HG02763 (cell line): ENCODE data around the gene PLB1.
"Not testable (repeated sequence)": the region's sequence is repeated elsewhere in the genome, so short reads cannot be mapped to it uniquely, and the experiment has no call there.

Experiments
- ATAC-seq: cut with Tn5 transposase; IDR thresholded peaks from one replicate; pipeline ENCODE4 v1.9.1; 2021; ENCODE audit warnings: mild to moderate bottlenecking, moderate library complexity; ENCODE audit not compliant: unreplicated experiment

The PLB1 gene

GRCh38 chr2:28530782-28531181 lies 34.9 kb downstream of the PLB1 start:
- no peak for ATAC-seq

GRCh38 chr2:28532399-28532798 lies 36.5 kb downstream of the PLB1 start:
- ATAC-seq, result no peak

DNA sequence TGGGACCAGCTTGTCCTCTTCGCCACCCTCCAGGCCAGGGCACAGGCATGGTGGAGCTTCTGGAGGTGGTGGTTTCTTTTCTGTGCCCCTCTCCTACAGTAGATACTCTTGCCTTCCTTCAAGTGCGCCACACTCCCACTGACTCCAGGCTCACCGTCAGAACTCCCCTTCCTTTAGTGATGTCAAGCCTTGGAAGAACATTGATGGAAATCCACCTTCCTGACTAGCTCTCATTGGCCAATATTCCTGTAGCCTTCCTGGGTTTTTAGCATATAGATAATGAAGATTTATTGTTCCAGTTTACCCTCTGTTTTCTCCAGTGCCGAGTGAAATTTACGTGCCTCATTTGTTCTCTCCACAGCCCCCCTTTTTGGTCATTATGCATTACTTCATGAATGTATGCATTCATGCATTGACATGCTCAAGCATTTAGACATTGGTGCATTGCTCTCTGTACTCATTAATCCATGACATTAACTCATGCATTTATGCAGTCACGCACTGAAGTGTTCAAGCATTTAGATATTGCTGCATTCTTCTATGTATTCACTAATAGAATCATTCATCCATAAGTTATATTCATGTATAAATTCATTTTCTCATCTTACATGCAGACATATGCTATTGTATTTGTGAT lies 37.3 kb downstream of the PLB1 start:
- ATAC-seq, result no peak

DNA sequence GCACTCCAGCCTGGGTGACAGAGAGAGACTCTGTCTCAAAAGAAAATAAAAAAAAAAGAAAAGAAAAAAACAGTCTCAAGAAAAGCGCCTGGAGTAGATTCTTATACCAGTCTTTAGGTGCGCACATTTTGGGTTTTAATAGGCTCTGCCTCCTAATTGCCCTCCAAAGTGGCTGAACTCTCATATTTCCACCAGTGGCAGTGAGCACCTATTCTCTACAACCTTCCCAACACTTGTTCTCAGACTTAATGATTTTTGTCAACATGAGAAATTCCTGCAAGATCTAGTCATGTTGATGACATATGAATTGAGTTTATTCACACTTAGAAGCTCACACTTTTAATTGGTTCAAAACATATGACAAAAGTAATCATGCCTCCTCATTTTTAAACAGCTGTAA lies 39.0 kb downstream of the PLB1 start:
- no peak for ATAC-seq

DNA sequence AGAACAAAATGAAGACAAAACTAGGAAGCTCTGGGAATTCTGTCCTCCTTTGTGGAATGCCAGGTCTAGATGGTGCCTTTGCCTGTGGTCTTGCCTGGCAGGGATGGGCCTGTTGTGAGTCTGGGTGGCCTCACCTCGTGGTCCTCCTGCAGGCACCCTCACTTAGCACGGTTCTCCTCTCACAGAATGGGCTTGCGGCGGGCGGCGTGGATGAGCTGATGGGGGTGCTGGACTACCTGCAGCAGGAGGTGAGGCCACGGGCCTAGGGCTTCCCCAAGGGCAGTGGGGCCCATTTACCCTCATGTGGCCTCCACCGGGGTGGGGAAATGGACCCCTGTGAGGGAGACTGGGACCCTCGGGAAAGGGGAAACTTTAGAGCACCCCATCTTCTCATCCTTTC lies 42.3 kb downstream of the PLB1 start:
- no peak for ATAC-seq

- no peak for ATAC-seq
These were observed 42.8 kb downstream of the PLB1 start for GRCh38 chr2:28538652-28539051.

- ATAC-seq, result no peak
These were observed 43.3 kb downstream of the PLB1 start for GRCh38 chr2:28539118-28539541.

DNA sequence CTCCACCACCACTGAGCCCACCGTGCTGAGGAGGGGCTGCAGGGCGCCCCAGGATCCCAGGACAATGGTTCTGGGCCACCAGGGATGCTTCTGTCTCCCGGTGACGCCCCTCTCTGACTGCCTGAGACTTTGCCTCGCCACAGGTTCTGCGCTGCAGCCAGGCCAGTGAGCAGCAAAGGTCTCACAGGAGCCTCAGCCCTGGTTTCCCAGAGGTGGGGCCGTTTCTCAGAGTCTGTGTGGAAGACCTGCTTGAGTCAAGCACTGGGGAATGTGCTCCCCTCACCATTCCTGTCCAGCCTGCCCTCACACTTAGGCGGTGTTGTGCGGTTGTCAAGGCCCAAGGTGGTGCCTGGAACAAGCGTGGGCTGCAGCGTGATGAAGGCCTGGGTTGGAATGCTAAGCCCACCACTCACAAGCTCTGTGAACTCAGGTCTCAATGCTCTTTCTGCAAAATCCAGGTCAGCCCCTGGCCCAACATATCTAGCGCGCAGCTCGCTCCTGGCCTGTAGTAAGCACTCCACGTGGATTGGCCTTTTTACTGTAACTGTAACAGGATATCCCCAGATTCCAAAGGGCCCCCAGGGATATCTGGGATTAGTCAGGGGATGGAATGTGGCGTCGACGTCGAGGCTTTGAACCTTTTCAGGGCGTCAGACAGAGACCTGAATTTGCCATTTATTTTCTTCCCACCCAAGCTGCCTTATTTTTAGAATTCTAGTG lies 47.6 kb downstream of the PLB1 start:
- no peak for ATAC-seq

DNA sequence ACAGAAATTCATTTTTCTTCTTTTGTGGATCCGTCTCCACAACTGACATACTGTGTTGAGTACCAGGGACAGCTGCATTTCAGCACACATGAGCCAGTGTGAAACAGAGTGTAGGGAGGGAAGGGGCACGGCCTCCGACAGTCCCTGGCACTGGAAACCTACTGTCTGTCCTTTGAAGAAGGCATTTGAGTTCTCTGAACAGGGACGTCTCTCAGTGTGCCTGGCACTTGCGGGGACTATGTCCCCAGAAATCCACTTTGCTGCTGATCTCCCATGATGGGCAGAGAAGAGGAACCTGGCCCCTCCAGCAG lies 48.1 kb downstream of the PLB1 start:
- no peak for ATAC-seq

- no peak for ATAC-seq
These were observed 48.6 kb downstream of the PLB1 start for GRCh38 chr2:28544405-28544921.

DNA sequence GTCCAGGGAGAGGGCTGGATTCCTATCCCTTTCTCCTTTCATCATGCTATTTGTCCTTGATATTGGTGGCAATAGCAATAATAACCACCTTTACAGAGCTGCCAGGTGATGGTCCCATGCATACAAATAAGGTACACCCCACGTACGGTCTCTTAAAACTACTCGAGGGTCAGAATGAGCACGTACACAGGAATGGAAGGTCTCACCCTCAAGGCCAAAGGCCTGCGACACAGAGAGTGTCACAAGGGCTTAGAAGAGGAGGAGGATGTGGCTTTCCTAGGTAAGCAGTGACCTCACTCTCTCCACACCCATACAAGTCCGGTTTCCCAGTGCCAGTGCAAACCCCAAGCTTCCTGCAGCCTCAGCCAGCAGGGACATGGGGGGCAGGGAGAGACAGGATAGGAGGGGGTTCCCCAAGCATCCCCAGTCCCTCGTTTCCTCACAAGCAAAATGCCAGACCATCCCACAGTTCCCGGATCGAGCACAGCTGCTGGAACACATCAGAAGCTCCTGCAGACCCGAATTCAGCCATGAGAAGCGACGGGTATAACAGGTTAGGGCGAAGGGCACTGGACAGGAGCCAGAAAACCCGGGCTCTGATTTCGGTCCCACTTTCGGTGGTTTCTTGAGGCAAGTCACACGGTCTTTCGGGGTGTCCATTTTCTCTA lies 49.2 kb downstream of the PLB1 start:
- no peak for ATAC-seq

GRCh38 chr2:28545590-28546200 lies 49.8 kb downstream of the PLB1 start:
- ATAC-seq, result no peak

GRCh38 chr2:28546242-28546641 lies 50.4 kb downstream of the PLB1 start:
- ATAC-seq, result no peak

- no peak for ATAC-seq
These were observed 51.5 kb downstream of the PLB1 start for GRCh38 chr2:28547223-28547860.

DNA sequence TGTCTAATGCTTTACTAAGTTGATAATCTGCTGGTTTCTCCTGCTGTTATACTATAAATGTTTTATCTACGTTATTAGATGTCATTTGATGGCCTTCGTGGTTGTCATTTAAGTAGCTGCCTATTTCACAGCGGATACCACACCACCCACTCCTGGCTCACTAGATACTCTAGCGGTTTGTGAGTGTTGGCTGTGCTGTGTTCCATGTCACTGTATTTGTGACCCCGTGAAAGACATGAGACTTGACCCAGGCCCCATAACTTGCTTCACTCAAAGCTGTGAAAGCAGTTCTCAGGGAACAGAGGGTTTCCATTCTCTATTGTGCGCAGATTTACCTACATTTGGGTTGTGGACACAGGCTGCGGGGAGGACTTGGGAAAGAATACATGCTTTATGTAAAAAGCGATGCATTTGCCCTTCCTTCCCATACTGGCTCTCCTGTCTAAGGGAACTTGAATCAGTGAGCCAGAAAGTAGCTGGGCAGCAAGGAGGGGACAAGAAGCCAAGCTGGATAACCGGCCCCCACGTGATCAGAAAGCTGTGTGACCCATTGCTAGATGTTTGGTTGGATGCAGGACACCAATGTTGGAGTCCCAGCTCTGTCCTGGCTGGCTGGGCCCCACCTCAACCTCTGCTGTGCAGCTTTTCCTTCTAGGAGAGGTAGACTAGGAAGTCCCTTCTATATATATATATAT lies 52.2 kb downstream of the PLB1 start:
- no peak for ATAC-seq

GRCh38 chr2:28550345-28550744 lies 54.5 kb downstream of the PLB1 start:
- ATAC-seq, result not testable (repeated sequence)

- no peak for ATAC-seq
These were observed 56.4 kb downstream of the PLB1 start for GRCh38 chr2:28552045-28552823.

DNA sequence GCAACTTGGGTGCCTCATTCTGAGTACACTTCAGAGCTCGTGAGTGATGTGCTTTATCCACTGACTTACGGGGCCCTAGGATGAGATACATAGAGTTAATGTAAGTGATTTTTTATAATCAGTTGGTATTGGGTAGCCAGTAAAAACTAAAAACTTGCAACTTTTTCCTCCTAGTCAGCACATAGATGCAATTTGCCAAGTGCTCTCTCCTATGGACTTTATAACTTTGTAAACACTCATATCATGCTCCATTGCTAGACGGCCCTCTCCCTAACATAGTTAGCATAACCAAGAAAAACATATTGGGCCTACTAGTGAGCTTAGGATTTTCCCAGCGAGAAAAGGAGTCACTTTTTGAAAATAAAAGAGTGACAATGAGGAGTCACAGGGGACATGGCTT lies 60.4 kb downstream of the PLB1 start:
- ATAC-seq, result no peak

DNA sequence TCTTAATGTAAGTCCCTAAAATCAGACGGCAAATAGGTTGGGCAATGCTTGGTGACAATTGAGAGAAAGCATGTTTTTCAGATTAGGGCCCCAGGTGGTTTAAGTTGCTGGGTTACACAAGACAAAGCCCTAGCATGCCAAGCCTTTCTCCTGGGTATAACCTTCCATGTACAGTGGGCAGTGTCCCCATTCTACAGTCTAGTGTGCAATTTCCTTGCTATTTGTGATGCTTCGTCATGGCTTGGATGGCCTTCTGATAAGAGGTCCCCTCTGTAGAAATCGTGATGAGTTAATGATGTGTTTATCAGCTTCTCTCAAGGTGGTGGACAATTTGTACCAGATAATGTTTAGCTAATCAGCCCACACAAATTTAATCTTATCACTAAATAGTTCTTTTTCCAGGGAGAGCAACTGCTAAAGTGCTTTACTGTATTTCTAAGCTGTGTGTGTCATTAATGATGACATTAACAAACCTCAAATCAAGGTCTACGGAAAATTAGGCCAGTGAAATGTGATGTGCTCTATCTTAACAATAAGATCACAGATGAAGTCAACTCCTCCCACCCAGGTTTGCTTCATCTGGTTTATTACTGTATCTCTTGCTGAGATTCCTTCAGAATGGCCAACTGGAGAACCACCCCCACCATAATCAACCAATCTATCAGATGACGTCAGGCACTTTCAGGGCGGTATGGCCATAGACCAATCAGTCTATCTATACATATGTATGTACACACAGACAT lies 61.7 kb downstream of the PLB1 start:
- no peak for ATAC-seq
